ENCODE measurements around the gene SALL1.

- TF ChIP-seq, protein P1, sequence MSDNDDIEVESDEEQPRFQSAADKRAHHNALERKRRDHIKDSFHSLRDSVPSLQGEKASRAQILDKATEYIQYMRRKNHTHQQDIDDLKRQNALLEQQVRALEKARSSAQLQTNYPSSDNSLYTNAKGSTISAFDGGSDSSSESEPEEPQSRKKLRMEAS (IDR thresholded peaks at IDR 0.05; ENCODE audit: insufficient read depth, insufficient read length): no peak
- TF ChIP-seq EZH2 (IDR thresholded peaks at IDR 0.05; ENCODE audit: borderline replicate concordance, low read depth, low read length, severe bottlenecking) (no peak), FOS (IDR thresholded peaks at IDR 0.05; ENCODE audit: borderline replicate concordance, insufficient read depth, low read length) (no peak), POLR2AphosphoS5 (IDR thresholded peaks at IDR 0.05; ENCODE audit: insufficient read depth, low read depth, low read length) (no peak), POLR2A (IDR thresholded peaks at IDR 0.05; ENCODE audit: low read depth, low read length) (no peak)
- TF ChIP-seq, protein P2, sequence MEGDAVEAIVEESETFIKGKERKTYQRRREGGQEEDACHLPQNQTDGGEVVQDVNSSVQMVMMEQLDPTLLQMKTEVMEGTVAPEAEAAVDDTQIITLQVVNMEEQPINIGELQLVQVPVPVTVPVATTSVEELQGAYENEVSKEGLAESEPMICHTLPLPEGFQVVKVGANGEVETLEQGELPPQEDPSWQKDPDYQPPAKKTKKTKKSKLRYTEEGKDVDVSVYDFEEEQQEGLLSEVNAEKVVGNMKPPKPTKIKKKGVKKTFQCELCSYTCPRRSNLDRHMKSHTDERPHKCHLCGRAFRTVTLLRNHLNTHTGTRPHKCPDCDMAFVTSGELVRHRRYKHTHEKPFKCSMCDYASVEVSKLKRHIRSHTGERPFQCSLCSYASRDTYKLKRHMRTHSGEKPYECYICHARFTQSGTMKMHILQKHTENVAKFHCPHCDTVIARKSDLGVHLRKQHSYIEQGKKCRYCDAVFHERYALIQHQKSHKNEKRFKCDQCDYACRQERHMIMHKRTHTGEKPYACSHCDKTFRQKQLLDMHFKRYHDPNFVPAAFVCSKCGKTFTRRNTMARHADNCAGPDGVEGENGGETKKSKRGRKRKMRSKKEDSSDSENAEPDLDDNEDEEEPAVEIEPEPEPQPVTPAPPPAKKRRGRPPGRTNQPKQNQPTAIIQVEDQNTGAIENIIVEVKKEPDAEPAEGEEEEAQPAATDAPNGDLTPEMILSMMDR (IDR thresholded peaks at IDR 0.05; ENCODE audit: extremely low read depth in 1 of 2, insufficient read depth in 1 of 2, low read depth in 1 of 2, low read length in 2 of 2): no peak
Observed at GRCh38 chr16:51134269-51134812, 16.7 kb downstream of the SALL1 start.
